IPS-18a (cell line): Measurements from ENCODE around the gene FXN.
"Not testable (repeated sequence)": the region's sequence is repeated elsewhere in the genome, so short reads cannot be mapped to it uniquely, and the experiment has no call there.

Experiments
- H3K27ac ChIP-seq: one replicate; pipeline ENCODE4 v1.5.1; 2013; ENCODE audit warnings: low read length
- H3K27me3 ChIP-seq: one replicate; pipeline ENCODE4 v1.6.1; 2013; ENCODE audit warnings: mild to moderate bottlenecking, low read length; ENCODE audit not compliant: control insufficient read depth, insufficient read depth
- H3K36me3 ChIP-seq: one replicate; pipeline ENCODE4 v1.6.1; 2013; ENCODE audit warnings: low read depth, low read length; ENCODE audit not compliant: control insufficient read depth
- H3K4me1 ChIP-seq: one replicate; pipeline ENCODE4 v1.6.1; 2013; ENCODE audit warnings: low read depth, low read length; ENCODE audit not compliant: control insufficient read depth
- H3K4me3 ChIP-seq: one replicate; pipeline ENCODE4 v1.5.1; 2013; ENCODE audit warnings: low read length
- H3K9ac ChIP-seq: one replicate; pipeline ENCODE4 v1.6.1; 2013; ENCODE audit warnings: mild to moderate bottlenecking, low read length, moderate library complexity
- H3K9me3 ChIP-seq: one replicate; pipeline ENCODE4 v1.6.1; 2013; ENCODE audit warnings: low read depth, low read length; ENCODE audit not compliant: control insufficient read depth

Gene FXN

GRCh38 chr9:69050936-69051335 lies 15.4 kb downstream of the FXN start:
- H3K4me3 ChIP-seq, H3K9me3 ChIP-seq, H3K9ac ChIP-seq, H3K4me1 ChIP-seq, H3K27ac ChIP-seq, H3K27me3 ChIP-seq: not testable (repeated sequence)
- H3K36me3 ChIP-seq: peaks cover 31% of the 10 kb centered on the region

GRCh38 chr9:69054989-69055388 lies 19.4 kb downstream of the FXN start:
- Histone ChIP-seq H3K4me1 (no peaks in the 10 kb centered on the region), H3K9me3 (no peaks in the 10 kb centered on the region), H3K27me3 (no peaks in the 10 kb centered on the region), H3K27ac (no peak overlapping the region), H3K4me3 (no peak overlapping the region), H3K9ac (no peak overlapping the region), H3K36me3 (peaks cover 27% of the 10 kb centered on the region)

- no peaks in the 10 kb centered on the region for H3K9me3 ChIP-seq
- H3K36me3 ChIP-seq: peaks cover 26% of the 10 kb centered on the region
- no peak overlapping the region for H3K4me3 ChIP-seq
- H3K27ac ChIP-seq: no peak overlapping the region
- no peak overlapping the region for H3K9ac ChIP-seq
- H3K4me1 ChIP-seq: peaks cover 9% of the 10 kb centered on the region
- H3K27me3 ChIP-seq: no peaks in the 10 kb centered on the region
These were observed 20.8 kb downstream of the FXN start for GRCh38 chr9:69056191-69056815.

GRCh38 chr9:69058101-69058500 lies 22.5 kb downstream of the FXN start:
- H3K27me3 ChIP-seq: no peaks in the 10 kb centered on the region
- no peak overlapping the region for H3K4me3 ChIP-seq
- H3K4me1 ChIP-seq: peaks cover 9% of the 10 kb centered on the region
- no peaks in the 10 kb centered on the region for H3K9me3 ChIP-seq
- H3K36me3 ChIP-seq: peaks cover 26% of the 10 kb centered on the region
- no peak overlapping the region for H3K27ac ChIP-seq
- H3K9ac ChIP-seq: no peak overlapping the region

GRCh38 chr9:69060766-69061165 lies 25.2 kb downstream of the FXN start:
- H3K4me1 ChIP-seq: peaks cover 16% of the 10 kb centered on the region
- H3K9me3 ChIP-seq: no peaks in the 10 kb centered on the region
- no peak overlapping the region for H3K27ac ChIP-seq
- peaks cover 32% of the 10 kb centered on the region for H3K36me3 ChIP-seq
- H3K9ac ChIP-seq: no peak overlapping the region
- no peaks in the 10 kb centered on the region for H3K27me3 ChIP-seq
- no peak overlapping the region for H3K4me3 ChIP-seq

GRCh38 chr9:69062195-69062594 lies 26.6 kb downstream of the FXN start:
- H3K4me1 ChIP-seq: peaks cover 17% of the 10 kb centered on the region
- no peak overlapping the region for H3K9ac ChIP-seq
- peaks cover 34% of the 10 kb centered on the region for H3K36me3 ChIP-seq
- H3K9me3 ChIP-seq: no peaks in the 10 kb centered on the region
- no peak overlapping the region for H3K4me3 ChIP-seq
- H3K27ac ChIP-seq: no peak overlapping the region
- no peaks in the 10 kb centered on the region for H3K27me3 ChIP-seq

GRCh38 chr9:69063839-69064238 lies 28.3 kb downstream of the FXN start:
- no peak overlapping the region for H3K27ac ChIP-seq
- peaks cover 31% of the 10 kb centered on the region for H3K36me3 ChIP-seq
- no peaks in the 10 kb centered on the region for H3K27me3 ChIP-seq

GRCh38 chr9:69065660-69066059 lies 30.1 kb downstream of the FXN start:
- H3K9ac ChIP-seq: no peak overlapping the region
- H3K4me3 ChIP-seq: no peak overlapping the region
- H3K27ac ChIP-seq: no peak overlapping the region
- peaks cover 31% of the 10 kb centered on the region for H3K36me3 ChIP-seq
- H3K9me3 ChIP-seq: no peaks in the 10 kb centered on the region
- H3K4me1 ChIP-seq: peaks cover 13% of the 10 kb centered on the region
- H3K27me3 ChIP-seq: no peaks in the 10 kb centered on the region

More at GRCh38 chr9:69063839-69064238, 28.3 kb downstream of the FXN start:
- H3K4me1 ChIP-seq: peaks cover 17% of the 10 kb centered on the region
- H3K9ac ChIP-seq: no peak overlapping the region
- no peak overlapping the region for H3K4me3 ChIP-seq
- H3K9me3 ChIP-seq: no peaks in the 10 kb centered on the region

GRCh38 chr9:69066955-69067354 lies 31.4 kb downstream of the FXN start:
- no peak overlapping the region for H3K27ac ChIP-seq
- H3K4me3 ChIP-seq: no peak overlapping the region
- peaks cover 8% of the 10 kb centered on the region for H3K4me1 ChIP-seq
- no peaks in the 10 kb centered on the region for H3K27me3 ChIP-seq
- no peaks in the 10 kb centered on the region for H3K9me3 ChIP-seq
- H3K36me3 ChIP-seq: peaks cover 31% of the 10 kb centered on the region
- H3K9ac ChIP-seq: no peak overlapping the region

- H3K4me1 ChIP-seq: peaks cover 5% of the 10 kb centered on the region
- H3K9ac ChIP-seq: no peak overlapping the region
- no peaks in the 10 kb centered on the region for H3K27me3 ChIP-seq
- no peak overlapping the region for H3K27ac ChIP-seq
- H3K9me3 ChIP-seq: no peaks in the 10 kb centered on the region
- peaks cover 29% of the 10 kb centered on the region for H3K36me3 ChIP-seq
- no peak overlapping the region for H3K4me3 ChIP-seq
These were observed 34.6 kb downstream of the FXN start for GRCh38 chr9:69070201-69070600.

- Histone ChIP-seq H3K27me3 (no peaks in the 10 kb centered on the region), H3K36me3 (peaks cover 20% of the 10 kb centered on the region), H3K9ac (no peak overlapping the region), H3K27ac (no peak overlapping the region), H3K9me3 (no peaks in the 10 kb centered on the region), H3K4me1 (no peaks in the 10 kb centered on the region), H3K4me3 (no peak overlapping the region)
These were observed 35.5 kb downstream of the FXN start for GRCh38 chr9:69071059-69071458.

GRCh38 chr9:69073103-69073502 lies 37.6 kb downstream of the FXN start:
- Histone ChIP-seq H3K9ac (no peak overlapping the region), H3K36me3 (peaks cover 14% of the 10 kb centered on the region), H3K4me1 (no peaks in the 10 kb centered on the region), H3K4me3 (no peak overlapping the region), H3K27ac (no peak overlapping the region), H3K27me3 (no peaks in the 10 kb centered on the region), H3K9me3 (no peaks in the 10 kb centered on the region)
